ENCODE measurements around the gene ZBTB18.

The ZBTB18 gene

DNA sequence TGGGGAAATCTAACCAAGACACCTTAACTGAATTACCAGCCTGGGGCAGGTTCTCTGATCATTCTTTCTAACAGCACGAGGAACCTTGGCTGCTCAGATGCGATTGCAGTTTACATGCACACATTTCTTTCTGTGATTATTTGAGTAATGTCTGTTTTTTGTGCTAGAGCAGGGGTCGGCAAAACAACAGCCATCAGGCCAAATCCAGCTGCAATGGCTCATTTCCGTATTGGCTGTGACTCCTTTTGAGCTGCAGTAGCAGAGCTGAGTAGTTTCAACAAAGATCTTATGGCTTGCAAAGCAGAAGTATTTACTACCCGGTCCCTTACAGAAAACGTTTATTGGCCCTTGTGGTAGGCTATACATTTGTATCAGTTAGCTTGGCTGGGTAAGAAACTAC lies 37.1 kb downstream of the ZBTB18 start:
- no peak for DNase-seq (ENCODE audit: low read depth in 2 of 2)

DNA sequence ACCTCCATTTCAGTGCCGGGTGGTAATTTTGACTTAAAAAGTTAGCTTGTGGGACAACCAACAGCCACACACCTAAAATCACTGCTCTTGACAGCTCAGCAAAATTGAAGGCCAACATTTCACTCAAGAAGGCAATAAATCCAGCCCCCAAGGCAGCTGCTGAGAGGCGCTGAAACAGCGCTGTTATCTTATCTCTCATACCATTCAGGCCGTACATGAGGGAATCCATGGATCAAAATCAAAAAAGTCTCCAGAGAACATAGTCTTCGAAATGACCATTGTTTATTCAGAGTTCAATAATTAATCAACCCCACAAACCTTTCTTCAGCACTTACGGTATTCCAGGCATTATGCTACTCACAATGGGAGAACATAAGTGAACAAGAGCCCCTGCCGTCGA lies 38.5 kb downstream of the ZBTB18 start:
- DNase-seq (ENCODE audit: low read depth in 2 of 2) = no peak

GRCh38 chr1:244090645-244091044 lies 39.6 kb downstream of the ZBTB18 start:
- DNase-seq (ENCODE audit: low read depth in 2 of 2) = no peak

DNA sequence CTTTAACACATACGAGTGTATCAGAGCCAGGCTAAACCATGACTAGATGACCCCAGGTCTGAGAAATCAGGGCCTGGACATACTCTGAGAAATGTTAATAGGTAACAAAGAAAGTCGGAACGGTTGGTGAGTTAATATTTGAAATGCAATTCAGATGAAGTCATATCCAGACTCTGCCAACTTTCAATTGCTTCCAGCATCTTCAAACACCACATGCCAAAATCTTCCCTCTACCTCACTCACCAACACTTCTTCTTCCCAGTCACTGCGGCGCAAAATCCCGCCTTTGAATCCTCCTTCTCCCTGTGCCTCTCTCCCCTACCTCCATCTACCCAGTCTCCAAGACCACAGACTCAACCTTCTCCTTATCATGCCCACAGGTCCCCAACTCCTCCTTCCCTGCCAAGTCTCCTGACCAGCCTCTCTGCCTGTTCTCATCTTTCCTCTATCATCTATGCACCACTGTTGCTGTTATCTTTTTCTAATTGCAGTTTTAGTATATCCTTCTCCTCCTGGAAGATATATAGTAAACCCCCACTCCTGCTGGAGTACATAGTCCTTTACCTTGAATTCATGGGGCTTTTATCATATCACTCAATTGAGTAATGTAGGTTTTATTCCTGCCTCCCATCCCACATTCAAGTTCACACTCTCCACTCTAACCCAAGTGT lies 41.3 kb downstream of the ZBTB18 start:
- no peak for DNase-seq (ENCODE audit: low read depth in 2 of 2)

DNA sequence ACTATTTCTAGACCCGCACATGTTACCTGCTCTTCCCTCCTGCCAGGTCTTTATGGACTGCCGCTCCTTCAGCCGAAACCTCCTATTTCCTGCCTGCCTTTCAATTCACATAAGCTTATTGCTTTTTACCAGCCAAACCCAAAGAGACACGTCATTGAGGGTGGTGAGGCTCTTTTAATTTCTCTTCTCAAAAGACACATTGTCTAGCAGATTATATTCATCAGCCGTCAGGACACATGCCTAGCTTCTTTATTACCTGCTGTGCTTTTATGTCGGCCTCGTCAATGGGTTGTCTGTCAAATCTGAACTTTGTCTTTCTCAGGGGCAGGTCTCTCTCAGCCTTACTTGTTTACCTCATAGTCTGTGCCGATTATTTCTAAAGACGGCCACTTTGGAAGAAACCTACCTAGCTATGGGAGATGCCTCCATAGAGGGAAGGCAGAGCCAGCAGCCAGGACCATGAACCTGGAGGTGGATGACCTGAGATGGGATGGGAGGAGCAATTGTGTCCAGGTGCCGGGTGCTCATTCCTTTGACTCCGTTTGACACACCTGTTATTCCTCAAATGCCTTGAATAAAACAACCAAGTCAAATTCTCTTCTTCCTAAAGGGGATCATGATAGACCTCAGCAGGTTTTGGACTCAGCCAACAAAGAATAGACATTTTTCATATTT lies 42.0 kb downstream of the ZBTB18 start:
- no peak for DNase-seq (ENCODE audit: low read depth in 2 of 2)

DNA sequence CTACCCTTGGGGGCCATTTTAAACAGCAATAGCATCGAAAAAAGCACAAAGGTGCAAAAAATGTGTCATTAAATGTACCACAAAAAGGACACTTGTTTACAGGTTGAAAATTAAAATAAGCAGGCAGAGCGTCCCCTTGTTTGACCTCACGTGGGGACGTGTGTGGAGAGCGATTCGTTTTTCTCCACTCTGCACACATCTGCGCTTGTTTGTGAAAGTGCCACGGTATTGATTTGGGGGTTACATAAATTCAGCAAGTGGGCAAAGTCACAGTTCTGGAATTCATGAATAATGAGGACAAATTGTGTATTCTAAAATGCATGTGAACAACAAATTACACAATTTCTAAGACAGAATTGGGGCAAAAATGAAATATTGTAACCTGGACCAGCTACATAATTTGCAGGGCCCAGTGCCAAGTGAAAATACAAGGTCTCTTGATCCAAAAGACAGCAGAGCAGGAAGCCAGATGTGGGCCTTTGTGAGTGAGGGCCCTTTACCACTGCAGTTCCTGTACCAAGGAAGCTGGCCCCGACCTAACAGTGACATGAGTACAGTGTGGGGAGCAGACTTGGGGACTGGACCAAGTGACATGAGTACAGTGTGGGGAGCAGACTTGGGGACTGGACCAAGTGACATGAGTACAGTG lies 43.9 kb downstream of the ZBTB18 start:
- no peak for DNase-seq (ENCODE audit: low read depth in 2 of 2)

GRCh38 chr1:244095529-244095911 lies 44.4 kb downstream of the ZBTB18 start:
- no peak for DNase-seq (ENCODE audit: low read depth in 2 of 2)

DNA sequence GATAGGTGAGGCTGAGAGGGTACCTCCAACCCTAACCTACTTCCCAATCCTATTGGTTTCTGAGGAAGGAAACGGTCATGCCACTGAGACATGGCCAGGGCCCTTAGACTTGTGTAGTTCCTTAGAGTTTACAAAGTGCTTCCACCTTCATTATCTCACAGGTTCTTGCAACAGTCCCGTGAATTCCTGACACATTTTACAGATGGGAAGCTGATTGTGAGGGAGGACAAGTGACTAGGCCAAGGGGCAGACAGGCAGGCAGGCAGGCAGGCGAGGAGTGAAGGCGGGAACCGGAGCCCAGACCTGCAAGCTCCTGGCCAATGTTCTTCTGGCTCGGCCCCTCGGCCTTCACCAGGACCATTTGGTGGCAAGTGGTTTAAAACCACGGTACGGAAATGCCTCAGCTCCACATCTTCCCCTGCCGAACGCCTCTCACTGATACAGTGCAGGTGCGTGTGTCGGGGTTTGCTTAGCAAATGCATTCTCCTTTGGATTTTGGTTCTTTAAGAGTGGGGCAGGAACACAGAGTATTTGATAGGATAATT lies 45.1 kb downstream of the ZBTB18 start:
- DNase-seq (ENCODE audit: low read depth in 2 of 2) = no peak

GRCh38 chr1:244096691-244097090 lies 45.6 kb downstream of the ZBTB18 start:
- no peak for DNase-seq (ENCODE audit: low read depth in 2 of 2)

DNA sequence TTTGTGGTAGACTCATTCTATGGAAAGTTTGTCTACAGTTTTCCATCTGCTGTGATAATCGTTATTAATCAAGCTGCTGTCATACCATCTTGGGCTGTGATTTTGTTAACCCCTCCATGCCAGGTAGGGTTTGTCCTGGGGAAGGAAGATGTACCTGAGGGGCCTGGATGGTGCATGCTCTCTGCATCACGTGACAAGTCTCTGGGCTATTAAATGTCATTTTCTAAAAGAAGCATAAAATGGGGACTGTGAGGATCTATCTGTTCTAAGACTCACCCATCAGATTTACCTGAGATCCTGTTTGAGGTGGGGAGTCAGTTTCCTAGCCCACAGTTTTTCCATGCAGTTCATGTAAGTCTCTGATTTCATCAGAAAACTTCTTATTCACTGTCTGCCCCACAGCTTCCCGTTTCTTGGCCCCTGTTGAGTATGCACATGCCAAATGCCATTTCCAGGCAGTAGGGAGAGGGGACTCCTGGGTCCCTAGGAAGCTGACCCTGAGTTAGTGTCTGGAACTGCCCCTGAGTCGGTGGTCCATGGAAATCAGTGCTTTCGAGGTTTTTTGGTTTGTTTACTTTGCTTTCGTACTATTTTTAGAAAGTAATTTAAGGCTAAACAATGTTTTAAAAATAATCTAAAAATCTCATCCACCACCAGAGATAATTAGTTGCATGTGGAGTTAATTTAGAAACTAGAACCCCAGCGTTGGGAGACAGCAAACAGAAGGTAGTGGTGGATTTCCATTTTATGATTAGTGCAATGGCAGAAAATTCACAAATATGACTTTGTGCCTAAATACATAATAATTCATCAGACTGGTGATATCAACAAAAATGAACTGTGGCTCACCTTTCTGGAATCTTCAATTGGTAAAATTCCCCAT lies 46.7 kb downstream of the ZBTB18 start:
- no peak for DNase-seq (ENCODE audit: low read depth in 2 of 2)

GRCh38 chr1:244099258-244099930 lies 48.3 kb downstream of the ZBTB18 start:
- DNase-seq (ENCODE audit: low read depth in 2 of 2) = no peak

DNA sequence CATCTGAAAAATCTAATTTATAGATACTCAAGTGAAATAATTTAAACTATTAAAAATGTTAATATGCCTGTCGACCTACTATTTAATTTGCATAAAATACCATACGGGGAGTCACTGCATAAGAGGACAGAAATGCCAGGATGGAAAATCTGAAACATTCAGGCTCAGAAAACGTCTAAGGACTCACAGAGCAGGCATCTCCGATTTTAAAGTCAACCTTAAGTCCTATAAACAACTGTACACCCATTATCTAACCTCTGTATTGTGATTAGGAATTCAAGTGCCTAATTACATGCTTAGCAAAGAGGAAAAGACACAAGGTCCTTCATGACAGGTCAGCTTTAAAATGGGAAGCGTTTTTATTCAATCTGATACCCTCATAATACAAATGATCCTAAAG lies 49.2 kb downstream of the ZBTB18 start:
- no peak for DNase-seq (ENCODE audit: low read depth in 2 of 2)

DNA sequence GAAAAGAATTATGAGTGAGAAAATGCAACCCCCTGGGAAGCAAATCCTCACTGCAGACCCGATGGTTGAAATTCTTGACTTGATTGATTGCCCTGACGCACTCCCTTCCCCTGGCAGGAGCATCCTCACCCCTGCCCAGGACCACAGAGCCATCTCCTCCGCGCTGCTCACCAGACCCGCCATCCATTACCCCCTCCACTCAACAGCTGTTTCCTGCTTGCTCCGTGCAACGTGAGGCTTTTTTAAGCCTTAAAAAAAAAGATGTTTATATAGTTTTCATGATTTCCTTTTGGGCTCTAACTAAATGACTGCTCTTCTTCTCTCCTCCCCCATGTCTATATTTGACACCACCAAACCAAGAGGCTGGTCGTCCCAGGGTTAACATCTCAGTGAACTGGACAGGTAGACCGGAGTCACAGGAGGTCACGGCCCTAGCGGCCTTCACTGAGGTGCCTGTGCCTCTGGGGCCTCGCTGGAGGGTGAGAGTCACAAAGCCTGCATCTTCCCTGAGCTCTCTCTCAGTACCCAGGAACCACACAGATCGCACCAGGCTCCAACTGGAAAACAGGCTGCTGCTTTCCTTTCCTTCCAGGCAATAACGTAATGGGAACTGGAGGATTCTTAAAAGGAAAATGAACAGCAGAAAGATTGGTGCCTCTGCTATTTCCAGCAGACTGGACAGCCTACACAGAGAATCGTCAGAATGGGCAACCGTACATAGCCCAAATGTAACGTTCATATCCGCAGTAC lies 49.8 kb downstream of the ZBTB18 start:
- DNase-seq (ENCODE audit: low read depth in 2 of 2) = no peak

- DNase-seq (ENCODE audit: low read depth in 2 of 2) = no peak
These were observed 51.0 kb downstream of the ZBTB18 start for GRCh38 chr1:244102046-244102445.

DNA sequence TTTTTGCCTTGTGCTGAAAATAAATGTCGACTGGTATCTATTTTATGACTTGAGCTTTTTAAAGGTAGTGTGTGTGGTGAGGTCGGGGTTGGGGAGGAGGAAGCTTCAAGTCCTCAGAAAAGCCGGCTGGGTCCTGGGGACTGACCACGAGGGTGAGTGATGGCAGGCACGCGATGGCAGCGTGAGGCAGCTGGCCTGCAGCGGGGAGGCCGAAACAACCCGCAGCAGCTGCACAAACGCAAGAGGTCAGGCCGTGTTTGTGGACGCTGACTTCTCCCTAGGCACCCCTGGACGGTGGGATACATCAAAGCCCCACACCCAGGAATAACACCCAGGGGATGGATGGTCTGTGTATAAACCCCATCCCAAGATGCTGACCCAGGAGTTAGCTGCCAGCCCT lies 51.4 kb downstream of the ZBTB18 start:
- no peak for DNase-seq (ENCODE audit: low read depth in 2 of 2)

DNA sequence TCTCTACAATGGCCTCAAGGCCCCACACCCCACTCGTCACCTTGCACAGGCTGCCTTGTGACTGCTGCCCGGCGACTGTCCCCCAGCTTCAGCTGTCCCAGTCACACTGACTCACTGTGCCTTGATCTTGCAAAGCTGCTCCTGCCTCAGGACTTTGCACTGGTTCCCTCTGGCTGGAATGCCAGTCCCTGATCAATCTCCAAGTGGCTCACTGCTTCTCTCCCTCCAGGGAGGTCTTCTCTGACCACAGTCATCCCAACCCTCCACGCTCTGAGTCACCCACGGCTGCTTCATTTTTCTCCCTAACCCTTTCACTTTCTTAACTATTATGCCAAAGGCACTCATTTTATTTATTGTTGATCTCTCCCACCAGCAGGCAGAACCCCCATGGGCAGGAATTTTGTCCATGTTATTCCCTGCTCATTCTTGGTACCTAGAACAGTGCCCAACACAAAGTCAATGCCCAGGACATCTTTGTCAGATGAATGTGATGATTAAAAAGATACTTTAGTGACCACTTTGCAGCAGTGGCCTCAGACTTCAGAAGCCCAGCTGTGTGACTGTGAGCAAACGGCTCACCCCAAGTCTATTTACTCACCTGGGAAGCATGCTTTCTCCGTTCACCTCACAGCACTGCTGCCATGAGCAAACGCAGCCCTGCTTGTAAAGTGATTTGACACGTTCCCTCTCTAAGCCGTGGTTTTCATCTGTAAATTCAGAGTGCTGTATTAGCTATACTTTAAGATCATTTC lies 53.4 kb downstream of the ZBTB18 start:
- no peak for DNase-seq (ENCODE audit: low read depth in 2 of 2)

DNA sequence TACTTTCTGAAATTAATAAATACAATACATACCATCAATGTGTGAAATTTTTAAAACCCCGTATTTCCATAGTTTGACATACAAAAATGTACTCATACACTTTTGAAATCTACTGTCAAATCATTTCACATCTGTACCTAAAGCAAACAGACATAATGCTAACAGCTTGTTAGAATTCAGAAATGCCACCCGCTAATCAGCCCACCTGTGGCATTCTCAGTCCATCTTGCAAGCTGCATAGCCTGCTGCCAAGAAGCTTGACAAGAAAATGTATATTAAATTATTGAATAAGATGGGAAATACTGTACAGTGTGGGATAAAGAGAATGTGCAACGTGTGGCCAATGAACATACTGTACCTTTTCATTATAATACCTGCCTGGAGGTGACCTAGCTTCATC lies 55.1 kb downstream of the ZBTB18 start:
- no peak for DNase-seq (ENCODE audit: low read depth in 2 of 2)

Data from stimulated activated CD8-positive, alpha-beta memory T cell treated with anti-CD3 and anti-CD28 coated beads, Interleukin-15, amount 100 ng/mL, for 48 hours (primary cell).